ENCODE measurements around the gene ELF5. TPM values are rescaled to one million over a fixed set of nuclear protein-coding genes. Genes with fewer than 3 reads are reported as not detected.
A peak's percentile ranks its signal among the peaks of the same experiment; 100 is the strongest.

The ELF5 gene
- total RNA-seq, 4 donors from 2014 or later, result not detected

DNA sequence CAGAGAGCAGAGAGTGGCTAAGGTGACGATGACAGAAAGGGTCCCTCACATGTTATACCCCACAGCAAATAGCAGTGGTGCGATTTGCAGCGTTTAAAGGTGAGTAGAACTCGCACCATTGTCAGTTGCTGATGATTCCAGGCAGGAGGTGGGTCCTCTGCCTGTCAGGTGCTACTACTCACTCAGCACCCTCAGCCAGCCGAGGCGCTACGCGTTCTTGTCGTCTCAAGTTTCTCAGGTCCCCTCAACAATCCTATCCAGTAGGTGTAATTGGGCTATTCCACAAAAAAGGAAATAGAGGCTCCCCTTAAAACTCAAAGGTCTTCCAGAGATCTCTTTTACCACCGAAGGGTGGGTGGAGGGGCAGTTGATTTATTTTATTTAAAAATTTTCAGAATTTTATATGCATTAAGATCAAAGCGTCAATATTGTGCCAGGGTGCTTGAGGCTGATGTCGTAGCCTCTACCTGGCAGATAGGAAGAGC is 18.3 kb downstream of the ELF5 start:
- H3K27ac ChIP-seq, result no peak overlapping the region
- DNase-seq (ENCODE audit: low spot score in 2 of 2), result no peak
- H3K36me3 ChIP-seq, result no peaks in the 10 kb centered on the region
- H3K9me3 ChIP-seq, result no peaks in the 10 kb centered on the region
- peaks cover 0 to 7% (median 0%) of the 10 kb centered on the region in 4 donors for H3K4me1 ChIP-seq
- no peak overlapping the region for H3K4me3 ChIP-seq
- TF ChIP-seq POLR2A (IDR thresholded peaks at IDR 0.05) (no peak), EP300 (IDR thresholded peaks at IDR 0.05) (no peak)
- TF ChIP-seq, protein P1, sequence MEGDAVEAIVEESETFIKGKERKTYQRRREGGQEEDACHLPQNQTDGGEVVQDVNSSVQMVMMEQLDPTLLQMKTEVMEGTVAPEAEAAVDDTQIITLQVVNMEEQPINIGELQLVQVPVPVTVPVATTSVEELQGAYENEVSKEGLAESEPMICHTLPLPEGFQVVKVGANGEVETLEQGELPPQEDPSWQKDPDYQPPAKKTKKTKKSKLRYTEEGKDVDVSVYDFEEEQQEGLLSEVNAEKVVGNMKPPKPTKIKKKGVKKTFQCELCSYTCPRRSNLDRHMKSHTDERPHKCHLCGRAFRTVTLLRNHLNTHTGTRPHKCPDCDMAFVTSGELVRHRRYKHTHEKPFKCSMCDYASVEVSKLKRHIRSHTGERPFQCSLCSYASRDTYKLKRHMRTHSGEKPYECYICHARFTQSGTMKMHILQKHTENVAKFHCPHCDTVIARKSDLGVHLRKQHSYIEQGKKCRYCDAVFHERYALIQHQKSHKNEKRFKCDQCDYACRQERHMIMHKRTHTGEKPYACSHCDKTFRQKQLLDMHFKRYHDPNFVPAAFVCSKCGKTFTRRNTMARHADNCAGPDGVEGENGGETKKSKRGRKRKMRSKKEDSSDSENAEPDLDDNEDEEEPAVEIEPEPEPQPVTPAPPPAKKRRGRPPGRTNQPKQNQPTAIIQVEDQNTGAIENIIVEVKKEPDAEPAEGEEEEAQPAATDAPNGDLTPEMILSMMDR (IDR thresholded peaks at IDR 0.05), result no peak
- no peaks in the 10 kb centered on the region for H3K27me3 ChIP-seq
- WGBS, 2 donors, result 91 to 92% methylated on average over 12 of the region's 12 CpGs

DNA sequence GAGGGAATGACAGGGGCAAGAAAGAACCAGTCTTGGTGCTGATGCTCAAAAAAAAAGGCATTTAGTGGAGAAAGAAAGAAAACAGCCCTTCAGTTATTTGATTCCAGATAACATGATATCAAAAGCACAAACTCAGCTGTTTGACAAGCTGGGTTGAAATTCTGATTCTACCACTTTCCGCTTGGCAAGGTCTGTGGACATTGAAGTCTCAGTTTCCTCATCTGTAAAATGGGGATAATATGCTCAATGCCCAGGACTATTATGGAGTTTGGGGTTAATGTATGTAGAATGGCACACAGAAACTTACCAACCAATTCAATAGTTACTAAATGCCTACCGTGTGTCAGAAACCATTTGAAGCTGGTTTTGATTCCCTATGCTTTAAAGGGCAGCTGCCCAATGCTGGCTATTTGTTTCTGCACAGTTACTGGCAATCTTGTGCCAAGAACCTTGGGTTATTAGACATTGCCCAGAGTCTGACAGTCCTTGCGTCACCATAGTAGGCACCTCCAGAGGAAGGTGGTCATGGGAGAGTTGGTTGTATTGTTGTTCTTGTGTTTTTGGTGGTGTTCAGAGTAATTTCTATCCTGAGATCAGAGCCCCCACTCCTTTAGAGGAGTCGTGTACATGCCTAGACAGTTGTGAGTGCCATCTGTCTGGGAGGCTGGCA is 19.5 kb downstream of the ELF5 start:
- Histone ChIP-seq H3K4me3 (no peak overlapping the region), H3K27ac (no peak overlapping the region), H3K36me3 (no peaks in the 10 kb centered on the region), H3K4me1 (peaks cover 0 to 7% (median 0%) of the 10 kb centered on the region in 4 donors), H3K9me3 (no peaks in the 10 kb centered on the region), H3K27me3 (no peaks in the 10 kb centered on the region)
- TF ChIP-seq EP300 (IDR thresholded peaks at IDR 0.05) (no peak), POLR2A (IDR thresholded peaks at IDR 0.05) (no peak)
- TF ChIP-seq, protein P1 (IDR thresholded peaks at IDR 0.05), result no peak
- 72 to 83% methylated on average over 4 of the region's 4 CpGs for WGBS, 2 donors
- no peak for DNase-seq (ENCODE audit: low spot score in 2 of 2)

DNA sequence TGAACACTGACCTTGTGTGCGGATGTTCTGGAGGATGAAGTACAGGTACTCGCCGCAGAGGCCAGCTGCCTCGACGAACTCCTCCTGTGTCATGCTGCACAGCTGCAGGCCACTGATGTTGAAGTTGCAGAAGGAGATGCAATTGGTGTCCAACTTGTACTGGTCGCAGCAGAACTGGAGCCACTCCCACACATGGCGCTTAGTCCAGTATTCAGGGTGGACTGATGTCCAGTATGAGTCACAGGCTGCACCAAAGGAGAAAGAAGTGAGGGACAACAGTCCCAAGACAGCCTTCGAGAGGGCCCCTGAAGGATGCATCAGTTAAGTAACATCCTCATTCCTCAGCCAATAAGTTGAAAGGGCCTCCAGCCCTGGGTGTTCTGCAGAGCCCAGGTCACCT is 20.1 kb downstream of the ELF5 start:
- H3K27me3 ChIP-seq, result no peaks in the 10 kb centered on the region
- no peak for DNase-seq (ENCODE audit: low spot score in 2 of 2)
- H3K36me3 ChIP-seq, result no peaks in the 10 kb centered on the region
- H3K4me1 ChIP-seq, result peaks cover 0 to 7% (median 0%) of the 10 kb centered on the region in 4 donors
- no peak for TF ChIP-seq POLR2A (IDR thresholded peaks at IDR 0.05)
- TF ChIP-seq, protein P1 (IDR thresholded peaks at IDR 0.05), result no peak
- no peak for TF ChIP-seq EP300 (IDR thresholded peaks at IDR 0.05)
- H3K4me3 ChIP-seq, result no peak overlapping the region
- no peak overlapping the region for H3K27ac ChIP-seq
- WGBS, 2 donors, result 74 to 78% methylated on average over 8 of the region's 8 CpGs
- no peaks in the 10 kb centered on the region for H3K9me3 ChIP-seq

DNA sequence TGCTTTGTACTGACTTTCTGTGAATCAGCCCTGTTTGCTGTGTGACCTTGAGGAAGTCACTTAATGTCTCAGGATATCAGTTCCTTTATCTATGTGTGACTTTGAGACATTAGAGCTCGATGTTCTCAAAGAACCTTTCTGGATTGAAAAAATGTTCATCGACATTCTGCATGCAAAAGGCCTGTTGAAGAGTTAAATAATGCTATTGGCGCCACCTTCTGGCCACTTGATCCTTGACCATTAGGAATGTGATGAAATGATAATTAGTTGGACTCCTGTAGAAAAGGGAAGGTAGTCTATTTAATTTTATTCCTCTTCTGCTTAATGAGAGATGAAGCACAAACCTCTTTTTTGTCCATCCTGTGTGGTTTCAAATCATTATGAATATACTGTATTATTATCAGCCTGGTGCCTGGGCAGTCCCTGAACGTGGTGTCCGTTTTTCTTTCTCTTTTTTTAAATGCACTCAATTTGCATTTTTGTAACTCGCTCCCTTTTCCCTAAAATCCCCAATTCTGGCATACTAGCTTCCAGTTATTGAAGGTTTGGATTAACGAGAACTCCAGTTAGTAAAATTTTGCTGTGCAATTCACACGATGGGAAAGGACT is 20.7 kb downstream of the ELF5 start:
- peak; percentile 68 to 91 for DNase-seq (ENCODE audit: low spot score in 2 of 2)
- Histone ChIP-seq H3K36me3 (no peaks in the 10 kb centered on the region), H3K27ac (no peak overlapping the region), H3K27me3 (no peaks in the 10 kb centered on the region), H3K4me3 (no peak overlapping the region), H3K9me3 (no peaks in the 10 kb centered on the region), H3K4me1 (peaks cover 0 to 7% (median 0%) of the 10 kb centered on the region in 4 donors)
- WGBS, 2 donors, result 42% methylated on average over 8 of the region's 8 CpGs
- TF ChIP-seq, protein P1 (IDR thresholded peaks at IDR 0.05), result peak; percentile 46 to 71 (median 56)
- no peak for TF ChIP-seq POLR2A (IDR thresholded peaks at IDR 0.05)

DNA sequence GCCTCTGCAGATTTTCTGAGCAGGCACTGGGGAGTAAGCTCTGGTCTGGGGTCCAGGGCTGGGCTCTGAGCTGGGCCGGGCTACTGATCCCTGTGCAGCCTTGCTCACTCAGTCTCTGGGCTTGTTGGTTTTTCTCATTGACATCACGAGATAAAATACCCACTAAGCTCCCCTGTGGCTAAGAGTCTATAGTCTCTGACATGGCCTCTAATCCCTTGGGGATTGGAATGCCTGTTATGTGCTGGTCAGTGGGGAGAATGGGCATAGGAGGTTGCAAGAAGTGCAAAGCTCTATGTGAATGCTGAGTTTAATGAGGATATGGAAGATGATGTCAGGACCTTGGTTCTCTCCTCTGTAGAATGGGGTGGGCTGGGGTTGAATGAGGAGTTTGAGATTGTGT is 23.3 kb downstream of the ELF5 start:
- H3K9me3 ChIP-seq, result no peaks in the 10 kb centered on the region
- DNase-seq (ENCODE audit: low spot score in 2 of 2), result no peak
- TF ChIP-seq, protein P1 (IDR thresholded peaks at IDR 0.05), result no peak
- TF ChIP-seq EP300 (IDR thresholded peaks at IDR 0.05) (no peak), POLR2A (IDR thresholded peaks at IDR 0.05) (no peak)
- H3K36me3 ChIP-seq, result no peaks in the 10 kb centered on the region
- H3K27ac ChIP-seq, result no peak overlapping the region
- WGBS, 2 donors, result 72 to 75% methylated on average over 2 of the region's 2 CpGs
- peaks cover 0 to 7% (median 0%) of the 10 kb centered on the region in 4 donors for H3K4me1 ChIP-seq
- no peak overlapping the region for H3K4me3 ChIP-seq
- no peaks in the 10 kb centered on the region for H3K27me3 ChIP-seq
